OCI-LY1 (cell line): ENCODE data around the gene SF3B1.
"Not testable (repeated sequence)": the region's sequence is repeated elsewhere in the genome, so short reads cannot be mapped to it uniquely, and the experiment has no call there.

Experiments used
- CTCF ChIP-seq: fragments of 200-600 bp; sonication (generic), shearing (Covaris generic); IDR thresholded peaks from 2 replicates; pipeline ENCODE4 v1.5.1; 2017; ENCODE audit warnings: mild to moderate bottlenecking, antibody characterized with exemption, low read length, moderate library complexity, mixed read lengths
- EZH2 ChIP-seq: fragments of 200-600 bp; sonication (generic), shearing (Covaris generic); IDR thresholded peaks from 2 replicates; pipeline ENCODE4 v1.8.0; 2017; ENCODE audit warnings: borderline replicate concordance, mixed run types, mild to moderate bottlenecking, antibody characterized with exemption, low read length, moderate library complexity, mixed read lengths

- TF ChIP-seq CTCF, EZH2: not testable (repeated sequence)
Observed at GRCh38 chr2:197379308-197379917, 55.4 kb downstream of the SF3B1 start.
